ENCODE results near the gene SNRK.
"Not testable (repeated sequence)": the region's sequence is repeated elsewhere in the genome, so short reads cannot be mapped to it uniquely, and the experiment has no call there.

The SNRK gene

DNA sequence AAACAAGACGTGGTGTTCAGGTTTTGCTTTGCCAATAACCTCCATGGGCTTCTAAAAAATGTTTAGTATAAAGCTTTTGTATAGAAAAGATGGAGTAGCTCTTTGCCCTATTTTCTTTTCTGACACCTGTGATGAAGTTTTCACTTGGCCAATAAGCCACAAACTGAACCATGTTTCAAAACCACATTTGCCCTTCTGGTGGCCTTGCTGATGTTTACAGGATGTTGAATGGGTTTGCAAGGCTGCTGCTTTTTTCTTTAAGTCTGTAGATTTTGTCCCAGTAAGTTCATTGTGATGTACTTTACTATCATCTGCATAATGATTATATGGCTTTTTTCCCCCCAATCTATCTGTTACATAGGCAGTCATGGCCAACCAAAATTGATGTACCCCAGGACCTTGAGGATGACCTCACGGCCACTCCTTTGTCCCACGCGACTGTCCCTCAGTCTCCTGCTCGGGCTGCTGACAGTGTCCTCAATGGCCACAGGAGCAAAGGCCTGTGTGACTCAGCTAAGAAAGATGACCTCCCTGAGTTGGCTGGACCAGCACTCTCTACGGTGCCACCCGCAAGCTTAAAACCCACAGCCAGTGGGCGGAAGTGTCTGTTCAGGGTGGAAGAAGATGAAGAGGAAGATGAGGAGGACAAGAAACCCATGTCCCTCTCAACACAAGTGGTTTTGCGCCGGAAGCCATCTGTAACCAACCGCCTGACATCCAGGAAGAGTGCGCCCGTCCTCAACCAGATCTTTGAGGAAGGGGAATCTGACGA is 60.8 kb downstream of the SNRK start:
- peak in 1 of 2 donors; percentile 23 for DNase-seq (ENCODE audit: low read depth in 2 of 2)

DNA sequence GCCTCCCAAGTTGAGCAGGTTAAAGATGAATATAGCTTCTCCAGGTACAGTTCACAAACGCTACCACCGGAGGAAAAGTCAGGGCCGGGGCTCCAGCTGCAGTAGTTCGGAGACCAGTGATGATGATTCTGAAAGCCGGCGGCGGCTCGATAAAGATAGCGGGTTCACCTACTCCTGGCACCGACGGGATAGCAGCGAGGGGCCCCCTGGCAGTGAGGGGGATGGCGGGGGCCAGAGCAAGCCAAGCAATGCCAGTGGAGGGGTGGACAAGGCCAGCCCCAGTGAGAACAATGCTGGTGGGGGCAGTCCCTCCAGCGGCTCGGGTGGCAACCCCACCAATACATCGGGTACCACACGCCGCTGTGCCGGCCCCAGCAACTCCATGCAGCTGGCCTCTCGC is 61.4 kb downstream of the SNRK start:
- no peak for DNase-seq (ENCODE audit: low read depth in 2 of 2)

DNA sequence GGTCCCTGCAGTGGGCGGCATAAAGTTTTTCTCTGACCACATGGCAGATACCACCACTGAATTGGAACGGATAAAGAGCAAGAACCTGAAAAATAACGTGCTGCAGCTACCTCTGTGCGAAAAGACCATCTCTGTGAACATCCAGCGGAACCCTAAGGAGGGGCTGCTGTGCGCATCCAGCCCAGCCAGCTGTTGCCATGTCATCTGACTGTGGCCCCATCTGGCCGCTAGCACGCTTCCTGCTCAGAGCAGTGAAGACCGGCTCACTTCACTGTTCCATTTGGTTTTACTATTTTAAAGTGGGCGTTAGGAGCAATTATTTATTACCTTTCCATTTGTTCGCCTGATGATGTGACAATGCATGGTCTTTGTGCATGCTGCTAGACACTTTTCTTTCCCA is 62.0 kb downstream of the SNRK start:
- no peak for DNase-seq (ENCODE audit: low read depth in 2 of 2)

- no peak for DNase-seq (ENCODE audit: low read depth in 2 of 2)
These were observed 62.7 kb downstream of the SNRK start for GRCh38 chr3:43348852-43349574.

- no peak for DNase-seq (ENCODE audit: low read depth in 2 of 2)
These were observed 63.4 kb downstream of the SNRK start for GRCh38 chr3:43349716-43350115.

- DNase-seq (ENCODE audit: low read depth in 2 of 2): no peak
These were observed 67.1 kb downstream of the SNRK start for GRCh38 chr3:43353393-43353792.

DNA sequence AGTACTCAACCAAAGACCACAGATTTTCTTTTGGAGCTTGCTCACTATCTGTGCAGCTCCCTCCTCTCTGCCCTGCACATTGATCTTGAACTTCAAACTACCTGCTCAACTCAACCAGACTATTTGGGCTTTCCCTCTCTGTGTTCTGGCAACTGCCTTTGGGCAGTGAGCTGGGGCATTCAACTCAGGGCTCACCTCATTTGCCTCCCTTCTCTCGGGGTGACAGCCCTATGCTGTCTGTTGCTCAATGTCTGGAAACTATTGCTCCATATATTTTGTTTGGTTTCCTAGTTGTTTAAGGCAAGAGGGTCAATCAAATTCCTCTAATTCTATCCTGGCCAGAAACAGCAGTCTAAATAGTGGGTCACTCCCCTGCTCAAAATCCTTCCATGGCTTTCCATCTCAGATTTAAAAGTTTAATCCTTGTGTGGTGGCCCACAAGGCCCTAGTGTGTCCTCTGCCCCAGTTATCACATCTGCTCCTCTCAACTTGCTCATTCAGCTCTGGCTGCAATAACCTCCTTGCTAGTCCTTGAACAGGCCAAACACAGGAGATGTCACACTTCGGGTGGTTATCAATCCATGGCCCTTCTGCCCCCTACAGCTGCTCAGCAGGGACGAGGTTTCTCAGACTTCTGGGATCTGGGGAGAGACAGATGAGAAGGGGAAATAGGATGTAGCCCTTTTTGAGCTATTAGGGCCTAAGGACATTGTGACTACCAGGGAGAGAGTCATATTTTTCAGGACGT is 67.8 kb downstream of the SNRK start:
- no peak for DNase-seq (ENCODE audit: low read depth in 2 of 2)

DNA sequence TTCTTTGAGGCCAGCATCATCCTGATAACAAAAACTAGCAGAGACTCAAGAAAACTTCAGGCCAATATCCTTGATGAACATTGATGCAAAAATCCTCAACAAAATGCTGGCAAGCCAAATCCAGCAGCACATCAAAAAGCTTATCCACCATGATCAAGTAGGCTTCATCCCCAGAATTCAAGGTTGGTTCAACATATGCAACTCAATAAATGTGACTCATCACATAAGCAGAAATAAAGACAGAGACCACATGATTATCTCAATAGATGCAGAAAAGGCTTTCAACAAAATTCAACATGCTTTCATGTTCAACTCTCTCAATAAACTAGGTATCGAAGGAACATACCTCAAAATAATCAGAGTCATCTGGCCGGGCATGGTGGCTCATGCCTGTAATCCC is 69.7 kb downstream of the SNRK start:
- not testable (repeated sequence) for DNase-seq (ENCODE audit: low read depth in 2 of 2)

- DNase-seq (ENCODE audit: low read depth in 2 of 2): no peak
These were observed 74.7 kb downstream of the SNRK start for GRCh38 chr3:43361077-43361476.

DNA sequence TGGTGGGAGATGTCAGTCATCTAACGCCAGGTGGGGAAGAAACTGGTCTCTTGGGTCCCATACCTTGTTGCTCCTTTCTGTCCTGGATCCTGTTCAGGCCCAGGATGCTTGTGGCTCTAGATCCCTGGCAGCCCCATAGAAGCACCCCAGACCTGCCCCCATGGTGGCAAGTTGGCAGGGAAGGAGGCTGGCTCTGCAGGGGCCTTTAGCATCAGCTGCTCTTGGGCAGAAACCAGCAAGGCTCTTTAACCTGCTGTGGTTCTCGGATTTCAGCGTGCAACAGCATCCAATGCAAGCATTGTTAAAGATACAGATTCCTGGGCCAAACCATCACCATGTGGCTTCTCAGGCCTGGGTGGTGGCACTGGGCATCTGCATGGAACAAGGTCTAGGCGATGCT is 75.8 kb downstream of the SNRK start:
- DNase-seq (ENCODE audit: low read depth in 2 of 2): no peak

- no peak for DNase-seq (ENCODE audit: low read depth in 2 of 2)
These were observed 76.6 kb downstream of the SNRK start for GRCh38 chr3:43362961-43363360.

DNA sequence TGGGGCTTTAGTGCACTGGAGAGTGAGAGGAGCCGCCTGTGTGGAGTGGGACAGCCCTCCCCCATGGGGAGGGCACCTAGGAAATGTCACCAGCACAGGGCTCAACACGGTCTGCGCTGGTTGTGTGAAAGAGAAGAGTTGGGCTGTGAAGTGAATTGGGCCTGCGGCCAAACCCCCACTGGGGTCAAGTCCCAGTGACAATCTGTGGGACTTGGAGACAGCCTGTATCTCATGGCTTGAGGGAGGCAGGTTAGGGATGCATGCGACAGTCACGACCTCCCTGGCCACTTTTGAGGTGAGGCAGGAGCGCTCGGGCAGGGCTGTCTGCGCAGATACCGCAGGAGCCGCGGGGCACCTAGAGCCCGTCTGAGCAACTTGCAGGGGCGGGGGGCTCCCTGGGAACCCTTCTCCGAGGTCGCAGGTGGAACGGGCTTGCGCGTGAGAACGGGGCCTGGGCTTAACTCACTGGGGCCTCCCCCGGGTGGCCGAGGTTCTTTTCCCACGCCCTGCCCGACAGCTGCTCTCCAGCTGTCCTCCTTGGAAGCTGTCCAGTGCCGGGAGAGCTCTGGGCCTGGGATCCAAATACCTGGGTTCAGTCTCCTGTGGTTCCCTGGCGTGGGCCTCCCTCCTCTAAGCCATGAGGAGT is 77.4 kb downstream of the SNRK start:
- DNase-seq (ENCODE audit: low read depth in 2 of 2): no peak

DNA sequence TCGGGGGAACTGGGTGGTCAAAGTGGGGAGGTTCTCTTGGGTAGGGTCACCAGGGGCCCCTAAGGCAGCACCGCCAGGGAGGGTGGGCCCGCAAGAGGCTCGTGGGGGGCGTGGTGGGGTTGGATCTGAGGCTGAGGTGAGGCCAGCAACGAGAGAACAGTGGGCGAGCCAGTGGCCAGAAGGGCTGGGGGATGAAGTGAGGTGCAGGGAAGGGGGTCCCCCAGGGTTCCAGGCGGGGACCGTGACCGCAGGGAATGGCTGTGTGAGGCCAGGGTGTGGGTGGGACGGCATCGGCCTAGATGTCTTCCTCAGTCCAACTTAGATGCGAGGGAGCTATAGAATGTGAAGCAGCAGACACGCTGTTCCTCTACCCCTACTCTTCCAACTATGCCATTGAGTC is 78.2 kb downstream of the SNRK start:
- no peak for DNase-seq (ENCODE audit: low read depth in 2 of 2)

DNA sequence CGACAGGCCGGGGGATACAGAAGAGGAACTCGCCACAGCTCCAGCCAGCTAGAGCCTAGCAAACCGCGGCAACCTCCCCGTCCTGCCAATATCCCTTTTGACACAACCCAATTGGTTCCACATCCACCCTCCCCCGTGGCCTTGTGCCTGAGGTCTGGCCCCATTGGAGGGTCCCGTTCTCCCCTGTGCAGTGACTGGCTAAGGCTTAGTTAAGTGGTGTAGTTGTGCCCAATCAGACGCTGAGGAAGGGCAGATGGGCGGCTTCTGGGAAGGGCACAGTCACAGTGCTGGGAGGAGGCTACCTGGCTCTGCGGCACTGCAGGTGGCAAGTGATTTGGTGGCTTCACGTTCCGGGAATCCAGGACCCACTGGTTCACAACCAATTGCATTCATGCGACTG is 78.6 kb downstream of the SNRK start:
- no peak for DNase-seq (ENCODE audit: low read depth in 2 of 2)

GRCh38 chr3:43365601-43366305 is 79.4 kb downstream of the SNRK start:
- DNase-seq (ENCODE audit: low read depth in 2 of 2): no peak

- DNase-seq (ENCODE audit: low read depth in 2 of 2): no peak
These were observed 80.1 kb downstream of the SNRK start for GRCh38 chr3:43366481-43366880.

GRCh38 chr3:43366885-43367284 is 80.5 kb downstream of the SNRK start:
- no peak for DNase-seq (ENCODE audit: low read depth in 2 of 2)

GRCh38 chr3:43369404-43370292 is 83.3 kb downstream of the SNRK start:
- no peak for DNase-seq (ENCODE audit: low read depth in 2 of 2)

- no peak for DNase-seq (ENCODE audit: low read depth in 2 of 2)
These were observed 84.1 kb downstream of the SNRK start for GRCh38 chr3:43370293-43370980.

GRCh38 chr3:43371494-43371893 is 85.2 kb downstream of the SNRK start:
- DNase-seq (ENCODE audit: low read depth in 2 of 2): no peak

Measured in stimulated activated CD8-positive, alpha-beta memory T cell treated with anti-CD3 and anti-CD28 coated beads, Interleukin-15, amount 100 ng/mL, for 4 hours (primary cell).